ENCODE results near the gene RASGRF2. TPM values are rescaled to one million over a fixed set of nuclear protein-coding genes. Genes with fewer than 3 reads are reported as not detected.

RASGRF2 gene
- total and polyA plus RNA-seq, 2 of the 8 experiments (the other 6 are each of a cell fraction or from before 2014, with no cell fraction given) = 2.6 to 29.5 TPM

DNA sequence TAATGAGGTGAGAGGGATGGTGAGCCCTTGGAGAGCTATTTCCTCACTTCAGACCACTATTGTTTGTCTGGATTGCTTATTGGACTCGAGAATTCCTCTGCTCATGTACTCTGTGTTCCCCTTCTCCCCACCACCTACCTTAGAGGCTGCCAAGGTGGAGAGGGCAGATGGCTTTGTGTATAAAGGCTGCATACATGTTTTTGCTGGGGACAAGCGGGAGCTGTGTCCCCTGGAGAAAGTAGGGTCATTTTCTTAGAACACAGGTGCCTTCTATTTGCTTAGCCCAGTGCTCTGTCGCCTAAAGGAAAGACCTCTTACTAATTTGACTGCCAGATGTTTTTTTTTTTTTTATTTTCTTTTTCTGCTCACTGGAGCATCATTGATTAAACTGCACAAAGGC is 29.7 kb downstream of the RASGRF2 start:
- peak overlapping the region; percentile 15; the same call in 1 of the 2 replicates for H2BK20ac ChIP-seq (ENCODE audit: low read length)
- 95% methylated on average over 3 of the region's 3 CpGs; no CpG with 5 or more reads in 1 of the 2 experiments for WGBS, 2 experiments (ENCODE audit: extremely low coverage in 1 of 2, insufficient coverage in 1 of 2, insufficient read length in 1 of 2, insufficient replicate concordance in 2 of 2, low coverage in 1 of 2, low lambda C conversion rate in 2 of 2, missing lambda C conversion rate in 1 of 2)
- H3K9me3 ChIP-seq (ENCODE audit: insufficient read depth in 2 of 2, low read depth in 1 of 2, low read length in 1 of 2) = no peaks in the 10 kb centered on the region
- no peak overlapping the region for H4K5ac ChIP-seq (ENCODE audit: insufficient read length, low read depth, low read length)
- no peak overlapping the region for H4K8ac ChIP-seq (ENCODE audit: extremely low read depth, insufficient read depth, low read length)
- no peak overlapping the region; a peak in 1 of 4 replicates for H3K4me2 ChIP-seq (ENCODE audit: insufficient read depth in 1 of 2, low read depth in 2 of 2, low read length in 2 of 2)
- H2BK5ac ChIP-seq (ENCODE audit: low read depth, low read length) = no peak overlapping the region
- no peak overlapping the region for H3K27ac ChIP-seq (ENCODE audit: low read depth, low read length)
- H4K20me1 ChIP-seq (replicated peaks in 1 of 2; ENCODE audit: control insufficient read depth in 1 of 2, insufficient read depth in 2 of 2, low read length in 2 of 2) = no peaks in the 10 kb centered on the region
- H3K4me3 ChIP-seq (ENCODE audit: extremely low read depth in 1 of 4, insufficient read depth in 2 of 4, low read depth in 3 of 4, low read length in 4 of 4) = no peak overlapping the region
- no peak overlapping the region for H2BK120ac ChIP-seq (replicated peaks; ENCODE audit: low read depth, low read length)
- H3K9ac ChIP-seq (replicated peaks in 1 of 4; ENCODE audit: extremely low read depth in 1 of 4, low read depth in 3 of 4, low read length in 3 of 4) = no peak overlapping the region
- H3K4ac ChIP-seq (replicated peaks; ENCODE audit: insufficient read length, low read depth, low read length) = no peak overlapping the region
- DNase-seq (ENCODE audit: low read depth in 1 of 2, low spot score in 2 of 2) (no peak), FAIRE-seq (no peak)
- ChIA-PET CTCF (ENCODE audit: partially characterized antibody) (interaction anchor here (1.1 to 1.5 kb wide), 4 partner anchors 8 to 333 kb away, joined by 3 to 4 read pairs (median 3); no protein-coding TSS in a partner anchor), POLR2A (ENCODE audit: partially characterized antibody) (interaction anchor here (0.7 to 0.8 kb wide), 3 partner anchors 9 to 229 kb away, joined by 3 to 4 read pairs (median 4); no protein-coding TSS in a partner anchor)
- no peaks in the 10 kb centered on the region for H3K36me3 ChIP-seq (ENCODE audit: control insufficient read depth in 2 of 4, insufficient read depth in 4 of 4, low read length in 3 of 4)
- no peaks in the 10 kb centered on the region for H3K79me1 ChIP-seq (ENCODE audit: low read depth, low read length)
- H2BK15ac ChIP-seq (ENCODE audit: low read length) = no peak overlapping the region
- H3K23me2 ChIP-seq (ENCODE audit: low read depth, low read length) = no peaks in the 10 kb centered on the region; the same call in 1 of the 2 replicates
- H2AK5ac ChIP-seq (ENCODE audit: low read depth, low read length) = no peak overlapping the region
- H3K4me1 ChIP-seq (replicated peaks in 1 of 4; ENCODE audit: control insufficient read depth in 3 of 4, insufficient read depth in 4 of 4, low read length in 3 of 4) = peaks cover 2 to 8% (median 7%) of the 10 kb centered on the region in 4 experiments
- no peaks in the 10 kb centered on the region for H3K27me3 ChIP-seq (replicated peaks in 1 of 4; ENCODE audit: control insufficient read depth in 3 of 4, extremely low read depth in 1 of 4, insufficient read depth in 3 of 4, low read length in 3 of 4)
- H3K14ac ChIP-seq (ENCODE audit: insufficient read length) = no peak overlapping the region
- H3K79me2 ChIP-seq (ENCODE audit: control insufficient read depth in 1 of 2, insufficient read depth in 2 of 2, low read length in 2 of 2) = peaks cover 0 to 2% of the 10 kb centered on the region in 2 experiments; a peak in 2 of 4 replicates
- TF ChIP-seq CHD2 (IDR thresholded peaks at IDR 0.05; ENCODE audit: low read length) = no peak
- no peak for TF ChIP-seq TAF1 (IDR thresholded peaks at IDR 0.05; ENCODE audit: low read depth, low read length)
- TF ChIP-seq CBX5 (IDR thresholded peaks at IDR 0.05; ENCODE audit: low read depth, low read length) = no peak
- H3K56ac ChIP-seq (replicated peaks; ENCODE audit: insufficient read length, low read depth, low read length) = no peak overlapping the region
- no peak overlapping the region for H3K18ac ChIP-seq (ENCODE audit: extremely low read depth, low read length)
- no peak overlapping the region for H4K91ac ChIP-seq (replicated peaks; ENCODE audit: insufficient read length, low read length)
- H3K23ac ChIP-seq (ENCODE audit: insufficient read length) = no peak overlapping the region
- no peak overlapping the region for H2BK12ac ChIP-seq (ENCODE audit: low read depth, low read length)
- H2AFZ ChIP-seq (ENCODE audit: low read length) = no peak overlapping the region

Measured in H1 (cell line).